Measurements from ENCODE around the gene BORCS6.

The BORCS6 gene

DNA sequence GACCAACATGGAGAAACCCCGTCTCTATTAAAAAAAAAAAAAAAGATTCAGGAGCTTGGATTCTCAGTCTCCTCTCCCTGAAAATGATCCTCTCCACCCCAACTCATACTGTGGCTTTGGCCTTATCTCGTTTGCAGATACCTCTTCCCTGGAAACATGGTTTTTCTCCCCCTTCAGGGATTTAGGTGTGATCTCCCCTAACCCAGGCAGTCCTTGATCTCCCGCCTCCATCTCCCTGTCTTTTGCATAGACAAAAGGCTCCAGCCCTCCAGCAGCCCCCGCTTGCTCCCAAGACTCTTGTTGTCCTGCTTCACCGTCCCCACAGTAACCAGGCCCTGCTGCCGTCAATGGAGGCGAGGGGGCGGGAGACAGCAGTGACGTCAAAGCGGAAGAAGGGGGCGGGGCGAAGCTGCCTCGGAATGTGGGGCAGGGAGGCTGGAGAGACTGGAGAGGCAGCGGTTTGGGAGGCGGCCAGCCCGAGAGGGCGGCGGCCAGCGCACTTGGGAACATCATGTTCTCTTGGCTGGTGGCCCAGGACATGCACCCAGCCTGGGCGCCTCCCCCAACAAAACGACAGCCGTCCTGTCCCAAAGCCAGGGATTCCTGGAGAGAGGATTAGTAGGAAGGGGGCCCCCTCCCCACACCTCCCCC, 35.9 kb downstream of the BORCS6 start:
- DNase-seq, result peak; percentile 93 to 94

DNA sequence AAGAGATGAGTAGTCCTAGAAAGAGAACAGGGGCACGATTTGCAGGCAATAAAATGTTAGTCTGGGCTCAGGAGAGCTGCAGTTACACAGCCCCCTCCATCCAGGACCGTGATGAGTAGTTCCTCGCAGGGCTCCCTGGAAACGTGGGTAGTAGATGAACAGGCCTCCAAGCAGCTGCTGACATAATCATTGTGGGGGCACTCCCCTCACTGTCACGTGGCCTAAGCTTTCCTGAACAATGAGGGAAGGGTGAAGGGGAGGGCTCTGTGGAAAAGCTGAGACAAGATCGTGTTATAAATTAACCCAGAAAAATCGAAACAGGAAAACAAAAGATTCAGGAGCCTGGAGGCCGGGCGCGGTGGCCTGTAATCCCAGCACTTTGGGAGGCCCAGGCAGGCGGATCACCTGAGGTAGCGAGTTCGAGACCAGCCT, 36.4 kb downstream of the BORCS6 start:
- peak in 1 of 2 experiments; percentile 38 for DNase-seq

DNA sequence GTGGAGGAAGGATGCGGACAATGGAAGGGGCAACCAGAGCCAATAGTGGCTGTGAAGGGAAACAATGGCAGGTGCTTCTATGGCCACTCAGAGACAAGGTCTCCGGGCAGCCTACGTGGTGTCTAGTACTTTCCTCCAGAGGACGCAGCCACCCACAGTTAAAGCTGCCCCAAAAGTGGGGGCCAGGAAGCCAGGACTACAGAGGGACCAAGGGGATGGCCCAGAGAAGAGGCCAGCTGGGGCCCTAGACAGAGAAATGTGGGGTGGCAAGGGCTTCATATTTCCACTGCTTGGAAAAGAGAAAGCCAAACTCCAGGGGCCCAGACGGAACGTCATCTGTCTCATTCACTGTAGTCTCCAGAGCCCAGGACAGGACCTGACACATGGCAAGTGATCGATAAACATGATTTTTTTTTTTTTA, 36.9 kb downstream of the BORCS6 start:
- no peak for DNase-seq

DNA sequence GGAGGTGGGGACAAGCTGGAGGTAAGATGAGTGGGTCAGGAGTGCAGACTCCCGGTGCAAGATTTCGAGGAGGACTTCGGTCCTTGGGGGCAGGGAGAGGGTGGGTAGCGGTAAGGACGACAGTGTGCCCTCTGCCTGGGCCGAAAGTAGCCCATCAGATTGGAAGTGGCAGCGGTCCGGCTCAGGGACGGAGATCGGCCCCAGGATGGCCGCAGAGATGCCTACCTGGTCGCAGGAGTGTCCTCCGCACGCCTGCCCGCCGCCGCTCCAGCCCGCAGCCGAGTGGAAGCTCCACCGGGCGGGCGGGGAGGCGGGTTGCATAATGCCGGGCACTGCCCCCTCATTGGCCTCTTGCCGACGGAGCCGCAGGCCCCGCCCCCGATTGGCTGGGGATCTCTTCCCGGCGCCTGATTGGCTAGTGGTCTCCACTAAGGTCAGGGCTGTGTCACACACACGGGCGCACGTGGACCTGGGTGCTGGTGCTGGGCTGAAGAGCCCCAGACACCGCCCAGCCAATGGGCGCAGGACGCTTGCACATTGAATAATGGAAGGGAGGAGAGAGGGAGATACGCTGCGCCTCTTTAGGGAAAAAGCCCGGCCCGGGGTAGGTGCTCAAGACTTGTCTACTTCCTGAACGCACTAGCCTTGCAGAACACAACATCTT, 37.7 kb downstream of the BORCS6 start, which contains the start of gene PER1:
Gene PER1 (minus strand): TSS at position 293 of the 664 bp plus-strand sequence. CDS start 1,698 bp downstream, outside the sequence.
- peak; percentile 99 for DNase-seq

DNA sequence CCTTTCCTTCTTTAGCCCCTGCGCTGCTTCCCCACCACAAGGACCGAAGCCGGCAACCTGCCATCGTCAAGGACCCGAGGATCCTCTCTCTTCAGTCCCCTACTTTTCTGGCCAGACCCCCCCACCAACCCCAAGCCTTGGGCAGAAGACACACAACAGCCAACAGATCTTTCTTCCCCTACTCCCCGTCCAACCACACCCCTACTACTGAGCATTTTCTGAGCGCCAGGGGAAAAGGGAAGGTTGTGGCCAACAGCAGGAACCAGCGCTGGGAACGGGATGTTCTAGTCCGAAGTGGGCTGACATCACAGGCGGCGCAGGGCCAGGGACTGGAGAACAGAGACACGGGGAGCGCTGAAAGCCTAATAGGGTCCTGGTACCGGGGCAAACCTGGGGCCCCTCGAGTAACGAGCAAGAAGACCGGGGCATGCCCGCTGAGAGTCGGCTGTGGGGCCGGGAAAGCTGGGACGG, 38.3 kb downstream of the BORCS6 start:
- DNase-seq, result peak in 1 of 2 experiments; percentile 34

DNA sequence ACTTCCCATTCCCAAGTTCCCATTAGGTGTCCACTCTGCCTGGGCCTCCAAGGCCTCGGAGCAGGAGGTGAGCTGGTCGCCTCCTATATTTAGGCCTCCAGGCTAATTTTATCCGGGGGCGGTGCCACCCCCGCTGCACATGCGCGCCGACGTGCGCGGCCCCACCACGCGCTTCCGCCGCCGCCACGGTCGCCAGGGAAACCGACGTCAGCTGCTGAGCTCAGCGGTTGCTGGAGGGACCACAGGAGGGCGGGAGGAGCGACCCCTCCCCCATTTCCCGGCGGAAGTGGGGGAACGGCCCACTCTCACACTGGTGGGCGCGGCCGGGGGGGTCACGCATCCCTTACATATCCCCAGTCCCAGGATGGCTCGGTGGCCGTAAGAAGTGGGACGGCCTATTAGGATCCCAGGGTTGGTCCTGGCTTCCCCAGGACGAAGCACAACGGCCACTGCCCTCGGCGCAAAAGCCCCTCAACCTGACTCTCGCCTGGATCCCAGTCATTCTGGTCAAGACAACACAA, 38.8 kb downstream of the BORCS6 start:
- peak; percentile 85 to 90 for DNase-seq

DNA sequence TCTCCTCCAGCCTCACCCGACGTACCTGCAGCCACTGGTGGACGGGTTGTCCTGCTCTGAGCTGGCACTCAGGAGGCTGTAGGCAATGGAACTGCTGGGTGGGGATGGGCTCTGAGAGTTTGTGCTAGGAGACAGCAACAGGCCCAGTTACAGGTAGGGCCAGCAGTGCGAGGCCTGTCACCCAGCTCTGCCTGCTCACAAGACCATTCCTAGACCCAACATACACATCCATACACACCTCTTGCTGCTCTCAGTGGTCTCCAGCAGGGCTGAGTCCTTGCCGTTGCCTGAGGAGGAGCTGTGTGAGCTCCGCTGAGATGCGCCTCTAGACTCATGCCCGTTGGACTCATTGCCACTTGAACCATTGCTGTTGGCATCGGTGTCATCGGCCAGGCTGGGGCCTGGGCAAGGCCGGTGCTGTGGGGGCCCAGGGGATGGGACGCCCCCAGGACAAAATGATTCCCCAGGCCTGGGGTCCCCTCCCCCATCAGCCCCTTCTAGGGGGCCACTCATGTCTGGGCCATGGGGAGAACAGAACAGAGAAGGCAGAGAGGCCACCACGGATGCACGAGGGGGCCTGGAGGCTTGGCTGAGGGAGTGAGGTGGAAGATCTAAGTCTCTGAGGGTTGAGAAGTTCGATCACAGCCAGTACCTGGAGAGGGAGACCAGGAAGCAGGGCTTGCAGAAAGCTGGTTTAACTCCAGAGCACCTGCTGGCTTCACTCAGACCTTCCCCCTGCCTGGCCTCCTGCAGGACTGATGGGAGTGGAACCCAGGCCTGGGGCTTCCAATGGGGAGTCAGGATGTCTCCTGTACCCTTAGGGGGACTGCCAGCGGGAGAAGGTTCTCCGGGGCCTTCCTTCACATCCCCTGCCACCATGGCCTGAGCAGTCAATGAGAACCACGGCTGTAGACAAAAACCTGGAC, 39.5 kb downstream of the BORCS6 start:
- no peak for DNase-seq

DNA sequence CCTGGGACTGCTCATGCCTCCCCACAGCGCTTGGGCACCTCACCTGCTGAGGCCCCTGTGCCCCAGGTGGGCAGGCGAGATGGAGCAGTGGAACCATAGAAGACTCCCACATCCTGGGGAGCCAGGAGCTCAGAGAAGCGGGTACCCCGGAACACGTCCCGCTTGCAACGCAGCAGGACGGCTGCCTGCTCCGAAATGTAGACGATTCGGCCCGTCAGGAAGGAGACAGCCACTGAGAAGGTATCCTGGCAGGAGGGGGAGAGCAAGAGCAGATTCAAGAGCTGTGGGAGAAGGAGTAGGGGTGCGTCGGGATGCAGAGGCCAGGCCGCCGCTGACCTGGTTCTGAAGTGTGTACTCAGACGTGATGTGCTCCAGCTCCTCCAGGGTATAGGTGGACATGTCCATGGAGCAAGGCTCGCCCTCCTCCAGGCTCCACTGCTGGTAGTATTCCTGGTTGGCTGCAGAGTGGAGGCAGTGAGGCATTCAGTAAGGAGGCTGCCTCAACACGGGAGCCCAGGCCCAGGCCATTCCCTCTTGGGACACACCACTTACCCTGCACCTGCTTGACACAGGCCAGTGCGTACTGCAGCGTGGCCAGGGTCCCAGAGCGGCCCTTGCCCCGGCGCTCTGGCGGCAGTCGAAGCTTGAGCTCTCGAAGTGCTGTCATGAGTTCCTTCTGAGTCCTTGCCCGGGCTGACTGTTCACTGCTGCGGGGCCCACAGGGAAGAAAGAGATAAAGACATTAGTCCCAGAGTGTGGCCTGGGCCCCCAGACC, 40.4 kb downstream of the BORCS6 start:
- DNase-seq, result no peak

DNA sequence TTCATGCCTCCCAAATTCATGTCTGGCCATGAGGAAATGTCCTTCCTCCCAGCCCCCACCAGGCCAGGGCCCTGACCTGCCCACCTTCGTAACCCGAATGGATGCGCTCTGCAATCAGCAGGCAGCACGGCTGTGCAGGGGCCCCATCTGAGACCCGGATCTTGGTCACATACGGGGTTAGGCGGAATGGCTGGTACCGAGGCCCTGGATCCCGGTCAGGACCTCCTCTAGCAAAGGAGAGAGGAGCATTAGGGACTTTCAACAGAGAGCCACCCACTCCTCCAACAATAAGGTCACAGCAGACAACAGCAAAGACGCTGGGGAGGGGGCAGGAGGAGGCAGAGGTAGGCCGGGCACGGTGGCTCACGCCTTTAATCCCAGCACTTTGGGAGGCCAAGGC, 41.4 kb downstream of the BORCS6 start:
- no peak for DNase-seq

DNA sequence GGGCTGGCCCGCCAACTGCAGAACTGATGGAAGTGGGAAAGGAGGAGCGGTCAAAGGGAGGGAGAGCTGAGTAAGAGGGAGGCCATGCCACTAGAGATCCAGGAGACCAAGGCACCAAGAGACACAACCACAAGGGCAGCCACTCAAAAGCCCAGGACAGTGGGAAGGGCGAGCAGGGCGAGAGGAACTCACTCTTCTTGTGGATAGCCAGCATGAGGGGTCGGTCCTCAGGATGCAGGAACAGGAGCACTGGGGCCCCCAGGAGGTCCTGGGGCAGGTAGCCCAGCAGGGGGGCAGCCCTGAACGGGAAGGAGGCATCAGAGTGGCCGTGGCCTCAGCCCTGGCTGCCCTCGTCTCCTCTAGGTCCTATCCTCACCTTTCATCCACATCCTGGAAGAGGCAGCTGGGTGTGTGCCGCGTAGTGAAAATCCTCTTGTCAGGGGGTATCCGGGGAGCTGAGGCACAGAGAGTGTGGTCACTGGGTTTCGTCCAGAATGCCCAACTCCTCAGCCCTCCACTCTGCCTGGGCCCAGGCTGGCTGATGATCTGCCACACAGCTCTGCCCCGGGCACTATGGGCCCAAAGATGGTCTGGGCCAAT, 42.1 kb downstream of the BORCS6 start:
- DNase-seq, result no peak

DNA sequence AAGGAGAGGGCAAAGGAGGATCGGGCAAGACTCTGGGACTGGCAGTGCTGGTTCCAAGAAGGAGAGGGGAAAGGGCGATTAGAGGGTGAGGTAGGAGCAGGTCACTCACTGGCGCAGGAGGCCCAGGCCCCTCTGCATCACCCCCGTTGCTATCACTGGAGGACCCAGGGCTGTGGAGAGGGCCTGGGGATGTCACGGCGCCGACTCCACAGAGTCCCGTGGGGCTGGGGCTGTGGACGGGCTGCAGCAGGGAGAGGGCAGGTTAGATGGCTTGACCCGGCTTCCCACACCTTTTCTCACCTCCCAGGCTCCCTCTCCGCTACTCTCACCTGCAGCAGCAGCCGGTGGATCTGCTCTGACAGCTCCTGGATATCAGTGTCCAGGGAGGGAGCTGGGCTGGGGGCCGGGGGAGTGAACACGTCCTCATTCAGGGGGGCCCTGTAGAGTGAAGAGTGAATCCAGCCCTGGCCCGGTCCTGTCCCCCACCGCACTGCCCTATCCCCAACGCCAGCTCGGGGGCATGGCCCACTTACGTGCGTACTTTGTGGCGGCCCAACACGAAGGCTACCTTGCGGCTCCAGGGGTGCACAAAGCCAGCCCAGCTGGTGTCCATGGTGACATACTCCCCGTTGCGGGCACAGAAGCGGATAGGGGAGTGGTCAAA, 42.7 kb downstream of the BORCS6 start:
- no peak for DNase-seq

DNA sequence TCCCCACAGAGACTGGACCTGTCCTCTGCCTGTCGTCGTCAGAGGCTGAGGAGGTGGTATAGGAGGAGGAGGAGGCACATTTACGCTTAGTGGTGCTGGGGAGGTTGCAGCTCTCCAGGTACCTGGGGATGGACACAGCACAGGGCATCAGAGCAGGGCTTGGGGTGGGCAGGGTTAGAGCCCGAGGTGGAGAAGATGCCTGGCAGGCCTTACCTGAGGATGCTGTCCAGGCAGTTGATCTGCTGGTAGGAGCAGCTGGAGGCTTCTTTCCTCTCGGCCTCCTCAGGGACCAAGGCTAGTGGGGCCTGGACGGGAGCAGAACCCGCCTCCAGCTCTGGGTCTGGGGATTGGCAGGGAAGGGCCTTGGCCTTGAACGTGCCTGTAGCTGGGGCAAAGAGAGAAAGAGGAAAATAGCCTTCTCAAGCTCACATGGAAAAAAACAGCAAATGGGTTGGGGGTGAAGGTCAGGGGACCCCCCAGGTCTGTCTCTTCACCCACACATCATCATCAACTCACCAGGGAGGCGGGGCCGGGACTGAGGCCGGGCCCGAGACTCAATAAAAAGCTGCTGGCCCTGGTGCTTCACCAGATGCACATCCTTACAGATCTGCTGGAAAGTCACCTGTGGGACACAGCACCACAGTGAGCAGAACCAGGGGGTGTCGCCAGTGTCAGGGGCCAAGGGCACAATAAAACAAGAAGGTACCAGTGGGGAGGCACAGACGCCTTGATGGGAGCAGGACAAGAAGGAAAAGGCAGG, 43.4 kb downstream of the BORCS6 start:
- no peak for DNase-seq

DNA sequence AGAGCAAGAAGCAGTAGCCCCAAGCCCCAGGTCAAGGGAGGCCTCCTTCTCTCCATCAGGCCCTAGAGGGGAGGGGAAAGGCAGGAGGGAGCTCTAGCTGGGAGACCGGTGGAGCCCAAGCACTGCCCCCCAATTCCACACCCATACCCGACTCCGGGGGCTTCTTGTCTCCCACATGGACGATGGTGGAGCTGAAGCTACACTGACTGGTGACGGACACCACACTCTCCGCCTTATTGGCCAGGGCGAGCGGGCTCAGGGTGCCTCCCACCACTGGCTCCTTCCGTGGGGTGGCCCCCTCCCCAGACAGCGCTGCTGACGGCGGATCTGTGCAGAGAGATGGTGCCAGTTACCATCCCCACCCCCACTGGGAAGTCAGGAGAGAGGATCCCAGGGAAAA, 44.2 kb downstream of the BORCS6 start:
- DNase-seq, result no peak

DNA sequence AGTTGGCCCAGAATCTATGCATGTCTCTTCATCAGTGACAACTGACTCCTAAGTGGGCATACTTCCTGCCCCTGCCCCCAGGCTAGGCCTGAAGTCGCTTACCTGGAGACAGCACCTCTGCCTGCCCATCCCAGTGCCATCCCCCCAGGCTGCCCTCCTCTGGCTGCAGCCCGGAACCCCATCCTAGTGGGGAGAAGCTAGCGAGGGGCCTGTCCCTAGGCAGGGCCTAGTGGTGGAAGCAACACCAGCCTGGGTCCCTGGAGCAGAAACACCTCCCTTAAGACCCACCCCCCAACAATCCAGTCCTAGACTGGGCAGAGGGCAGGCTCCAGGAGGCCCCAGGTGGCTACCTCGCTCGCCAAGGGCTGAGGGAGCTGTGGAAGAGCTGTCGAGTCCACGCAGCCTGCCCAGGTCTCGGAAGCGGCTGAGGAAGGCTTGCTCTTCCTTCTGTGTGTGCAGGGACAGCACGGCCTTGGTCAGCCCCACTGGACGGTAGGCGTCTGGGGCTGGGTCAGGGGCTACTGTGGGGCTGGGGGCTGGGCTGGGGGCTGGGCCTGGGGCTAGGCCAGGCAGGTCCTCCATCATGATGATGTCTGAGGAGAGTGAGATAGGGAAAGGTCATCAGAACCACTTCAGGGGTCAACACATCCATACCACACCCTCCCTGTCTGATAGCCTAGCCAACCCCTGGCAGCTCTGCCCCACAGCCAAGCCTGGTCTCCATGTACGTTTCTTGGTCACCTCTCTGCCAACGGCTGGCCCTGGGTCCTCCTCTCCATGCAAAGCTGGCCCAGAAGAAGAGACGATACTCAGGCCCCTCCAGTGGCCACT, 45.4 kb downstream of the BORCS6 start:
- no peak for DNase-seq

DNA sequence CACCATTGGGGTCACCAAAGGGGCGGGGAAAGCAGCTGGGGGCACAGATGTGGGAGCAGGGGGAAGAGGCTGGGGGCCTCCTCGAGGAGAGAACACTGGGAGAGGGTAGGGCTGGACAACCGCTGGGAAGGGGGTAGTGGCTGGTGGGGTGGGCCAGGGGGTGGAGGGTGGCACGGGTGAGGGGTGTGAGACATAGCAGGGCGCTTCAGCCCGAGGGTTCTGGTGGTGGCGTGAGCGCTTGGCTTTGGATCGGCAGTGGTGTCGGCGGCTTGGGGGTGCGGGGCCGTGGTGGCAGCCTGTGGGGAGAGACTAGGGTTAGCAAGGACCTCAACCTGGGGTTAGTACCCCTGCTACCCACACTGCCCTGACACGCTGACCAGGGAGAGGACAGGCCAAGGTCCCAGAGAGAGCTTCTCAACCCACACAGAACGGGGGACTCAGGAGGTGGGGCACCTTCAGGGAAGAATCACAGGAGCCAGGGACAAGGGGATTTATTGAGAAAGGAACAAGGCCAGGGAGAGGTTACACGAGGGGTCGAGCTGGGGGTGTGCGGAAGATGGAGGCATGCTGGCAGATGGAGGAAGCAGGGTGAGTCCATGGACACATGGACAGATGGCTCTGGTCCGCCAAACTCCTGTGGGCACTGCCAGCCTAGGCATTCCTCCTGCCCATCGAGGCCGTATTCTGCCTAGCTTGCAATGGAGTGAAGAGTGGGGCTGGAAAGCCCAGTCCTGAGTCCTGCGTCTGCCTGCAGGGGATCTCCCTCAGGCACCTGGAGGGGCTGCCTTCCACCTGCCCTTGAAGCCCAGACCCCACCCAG, 46.2 kb downstream of the BORCS6 start:
- DNase-seq, result no peak

DNA sequence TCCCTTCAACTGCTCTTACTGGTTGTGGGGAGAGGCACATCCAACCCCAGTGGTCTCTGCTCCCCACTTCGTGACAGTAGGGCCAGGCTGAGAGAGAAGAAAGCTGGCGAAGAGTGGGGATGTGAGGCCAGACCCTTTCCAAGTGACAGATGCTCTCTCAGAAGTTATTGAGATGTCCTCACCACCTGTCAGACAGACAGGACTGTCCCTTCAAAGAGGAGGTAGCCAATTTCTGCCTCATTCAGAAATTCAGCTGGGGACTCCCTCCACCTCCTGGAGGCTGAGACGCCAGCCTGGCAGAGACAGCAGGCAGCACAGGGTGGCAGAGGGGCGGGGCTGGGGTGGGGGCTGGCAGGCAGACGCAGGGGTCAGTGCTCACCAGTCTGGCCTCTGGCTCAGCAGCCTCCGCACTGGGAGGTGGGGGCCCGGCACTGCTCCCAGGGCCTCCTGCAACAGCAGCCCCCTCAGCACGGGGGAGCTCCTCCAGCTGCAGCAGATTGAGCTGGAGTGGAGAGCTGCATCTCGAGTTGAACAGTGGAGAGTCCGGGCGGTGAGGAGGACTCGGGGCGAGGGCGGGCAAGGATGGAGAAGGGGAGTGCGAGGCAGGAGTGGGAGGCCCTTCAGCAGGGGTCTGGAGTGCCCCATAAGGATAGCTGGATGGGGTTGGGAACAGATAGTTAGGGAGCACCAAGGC, 46.9 kb downstream of the BORCS6 start:
- DNase-seq, result no peak

DNA sequence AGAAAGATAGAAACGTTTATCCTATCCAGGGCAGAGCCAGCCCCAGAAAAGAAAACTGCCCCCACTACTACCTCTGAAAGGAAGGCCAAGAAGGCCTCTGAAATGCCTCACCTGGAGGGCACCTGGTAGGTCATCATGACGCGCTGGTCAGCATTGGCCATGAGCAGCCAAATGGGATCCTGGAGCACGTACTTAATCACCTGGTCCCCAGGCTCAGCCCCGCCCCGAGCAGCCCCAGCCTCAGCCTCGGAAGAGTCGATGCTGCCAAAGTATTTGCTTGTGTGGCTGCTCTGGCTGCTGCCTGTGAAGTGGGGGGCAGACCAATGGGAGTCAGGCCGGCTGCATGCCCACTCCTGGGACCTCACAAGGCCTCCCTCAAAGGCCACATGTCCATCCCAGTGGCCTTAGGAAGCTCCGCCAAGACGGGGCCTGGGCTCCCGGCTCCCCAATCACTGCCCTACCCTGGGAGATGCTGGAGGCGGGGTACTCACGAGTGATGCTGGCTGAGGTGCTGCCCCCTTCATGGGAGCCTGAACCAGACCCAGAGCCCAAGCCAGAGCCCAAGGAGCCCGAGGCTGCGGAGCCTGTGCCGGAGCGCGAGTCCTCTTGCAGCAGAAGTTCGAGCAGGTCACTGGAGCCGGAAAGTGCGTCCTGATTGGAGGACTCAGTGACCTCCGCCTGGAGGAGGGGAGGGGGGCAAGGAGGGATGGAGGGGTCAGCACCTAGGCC, 47.7 kb downstream of the BORCS6 start:
- no peak for DNase-seq

All from SHP77 (cell line).